IPS-NIHi11 (cell line): ENCODE results near the gene SPAG16.
A peak's percentile ranks its signal among the peaks of the same experiment; 100 is the strongest.
"Not testable (repeated sequence)": the region's sequence is repeated elsewhere in the genome, so short reads cannot be mapped to it uniquely, and the experiment has no call there.

Experiments used
- DNase-seq: peaks from one replicate; pipeline ENCODE4 v3.0.0; 2012; ENCODE audit warnings: mixed read lengths, low spot score

Gene SPAG16

GRCh38 chr2:213691351-213691750 lies 407.1 kb downstream of the SPAG16 start:
- no peak for DNase-seq

GRCh38 chr2:213696442-213696841 lies 412.2 kb downstream of the SPAG16 start:
- DNase-seq = no peak

GRCh38 chr2:213701365-213701764 lies 417.1 kb downstream of the SPAG16 start:
- DNase-seq = not testable (repeated sequence)

- no peak for DNase-seq
Observed at GRCh38 chr2:213703406-213704098, 419.3 kb downstream of the SPAG16 start.

GRCh38 chr2:213710164-213710563 lies 425.9 kb downstream of the SPAG16 start:
- DNase-seq = no peak

GRCh38 chr2:213718411-213718810 lies 434.1 kb downstream of the SPAG16 start:
- not testable (repeated sequence) for DNase-seq

GRCh38 chr2:213722565-213722964 lies 438.3 kb downstream of the SPAG16 start:
- no peak for DNase-seq

- no peak for DNase-seq
Observed at GRCh38 chr2:213723041-213723560, 438.8 kb downstream of the SPAG16 start.

DNA sequence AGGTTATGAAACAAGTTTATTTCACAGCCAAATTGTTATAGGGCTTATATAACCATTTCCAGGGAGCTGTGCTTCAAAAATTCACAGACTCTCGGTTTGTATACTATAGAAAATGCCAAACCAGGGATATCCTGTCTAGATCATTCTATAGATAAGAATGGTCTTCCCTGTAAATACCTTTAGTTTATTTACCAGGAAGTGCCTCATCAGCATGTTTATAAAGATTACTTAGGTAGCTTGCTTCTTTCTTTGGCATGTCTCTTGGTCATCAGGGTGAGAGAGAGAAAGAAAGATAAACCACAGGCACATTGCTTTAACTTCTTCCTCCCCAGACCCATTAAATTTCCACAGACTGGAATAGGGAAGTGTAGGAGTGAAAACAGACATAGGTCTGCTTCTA lies 439.4 kb downstream of the SPAG16 start:
- no peak for DNase-seq

DNA sequence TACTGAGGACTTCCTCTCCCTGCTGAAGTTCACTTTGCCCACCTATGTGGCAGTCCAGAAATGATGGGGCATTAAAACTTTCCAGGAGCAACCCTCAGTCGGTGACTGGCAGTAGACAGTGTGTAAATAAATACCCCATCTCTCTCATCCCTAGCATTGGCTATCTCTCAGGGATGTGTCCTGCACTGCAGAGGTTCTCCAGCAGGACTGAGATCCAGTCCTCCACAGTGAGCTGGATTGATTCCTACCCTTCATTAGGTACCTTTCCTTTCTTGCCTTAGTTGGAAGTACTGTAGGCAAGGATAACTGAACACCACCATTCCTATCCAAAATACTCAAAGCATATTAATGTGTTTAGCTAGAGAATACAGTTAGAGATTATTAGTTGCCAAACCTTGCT lies 441.8 kb downstream of the SPAG16 start:
- no peak for DNase-seq

DNA sequence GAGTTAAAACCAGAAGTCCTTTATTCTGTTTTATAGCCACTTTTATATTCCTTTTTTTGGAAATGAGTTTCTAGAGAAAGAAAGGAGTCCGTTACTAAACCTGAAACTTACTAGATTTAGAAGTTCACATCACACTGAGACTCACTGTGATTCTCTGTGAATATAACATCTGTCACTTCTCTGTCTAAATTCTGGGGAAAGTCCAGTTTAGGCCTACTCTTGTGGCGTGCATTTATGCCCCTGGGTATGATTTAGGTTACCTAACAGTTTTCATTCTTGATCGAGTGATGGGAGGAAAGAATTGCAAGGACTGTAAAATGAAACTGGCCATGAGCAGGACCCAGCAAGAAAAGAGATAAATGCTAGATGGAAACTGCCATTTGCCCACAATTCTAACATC lies 449.6 kb downstream of the SPAG16 start:
- DNase-seq = no peak

DNA sequence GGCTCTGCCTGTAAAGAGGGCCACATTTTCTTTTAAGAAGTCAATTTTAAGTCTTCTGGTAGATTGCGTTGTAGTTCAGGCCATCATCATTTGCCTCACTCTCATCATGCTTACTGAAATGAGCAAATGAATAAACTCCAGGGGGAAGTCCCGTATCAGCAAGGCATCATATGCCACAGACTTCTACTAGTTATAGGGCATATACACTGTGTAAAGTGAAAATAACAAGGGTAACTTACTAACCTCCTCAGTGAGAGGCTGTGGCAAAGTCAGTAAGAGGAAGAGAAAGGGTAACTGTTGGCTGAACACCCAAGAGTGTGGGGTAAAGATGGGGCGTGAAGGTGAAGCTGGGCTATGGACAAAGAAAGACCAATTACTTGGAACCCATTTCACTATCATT lies 456.2 kb downstream of the SPAG16 start:
- DNase-seq = no peak

DNA sequence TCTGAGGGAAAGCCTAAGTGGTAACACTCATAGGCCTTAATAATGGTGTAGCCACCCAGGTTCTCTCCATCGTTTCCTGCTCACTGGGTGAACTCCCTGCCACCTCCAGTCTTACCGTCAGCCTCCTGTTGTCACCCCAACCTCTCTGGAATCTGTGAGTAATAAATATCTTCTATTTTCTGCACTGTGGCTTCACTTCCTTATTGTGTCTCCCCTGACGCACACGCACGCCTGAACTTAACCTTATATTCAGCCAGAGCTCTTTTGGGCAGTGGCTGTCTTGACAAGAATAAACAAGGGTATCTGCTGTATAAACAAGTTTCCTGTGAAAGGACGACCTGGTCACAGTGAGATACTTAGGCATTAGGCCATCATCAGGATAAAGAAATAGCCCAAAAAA lies 467.2 kb downstream of the SPAG16 start:
- DNase-seq = no peak

DNA sequence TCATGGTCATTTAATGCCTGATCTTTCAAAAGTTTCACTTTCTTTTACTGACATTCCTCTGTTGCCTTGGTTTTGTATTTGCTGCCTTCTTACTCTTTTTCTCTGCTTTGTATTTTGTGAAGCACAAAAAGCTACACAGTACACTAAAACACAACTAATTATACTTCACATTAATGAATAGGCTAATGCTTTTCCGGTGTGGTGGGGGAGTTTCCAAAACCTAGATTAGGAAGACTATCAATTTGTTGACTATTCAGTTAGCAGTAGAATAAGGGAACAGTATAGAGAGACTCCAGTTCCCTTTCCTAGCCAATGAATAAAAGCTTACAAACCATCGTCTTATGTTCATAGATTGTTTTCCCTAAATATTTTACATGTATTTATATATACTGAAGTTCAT lies 468.3 kb downstream of the SPAG16 start:
- no peak for DNase-seq

DNA sequence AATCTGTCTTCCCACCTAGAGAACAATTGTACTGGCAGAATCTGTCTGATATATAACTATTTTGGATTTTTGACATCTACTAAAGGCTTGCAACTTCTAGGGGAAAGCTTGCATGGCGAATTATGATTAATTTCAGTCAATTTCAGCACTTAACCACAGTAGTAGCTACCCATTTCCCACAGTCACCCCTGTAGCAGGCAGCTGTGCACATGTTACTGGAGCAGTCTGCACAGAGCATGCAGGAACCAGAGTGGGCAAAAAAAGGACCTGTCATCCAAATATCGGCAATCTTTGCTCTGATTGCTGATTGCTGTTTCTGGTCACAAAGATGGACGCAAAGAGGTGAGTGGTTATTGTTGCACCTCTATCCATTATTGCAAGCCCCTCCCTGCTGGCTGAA lies 473.3 kb downstream of the SPAG16 start:
- DNase-seq = no peak

DNA sequence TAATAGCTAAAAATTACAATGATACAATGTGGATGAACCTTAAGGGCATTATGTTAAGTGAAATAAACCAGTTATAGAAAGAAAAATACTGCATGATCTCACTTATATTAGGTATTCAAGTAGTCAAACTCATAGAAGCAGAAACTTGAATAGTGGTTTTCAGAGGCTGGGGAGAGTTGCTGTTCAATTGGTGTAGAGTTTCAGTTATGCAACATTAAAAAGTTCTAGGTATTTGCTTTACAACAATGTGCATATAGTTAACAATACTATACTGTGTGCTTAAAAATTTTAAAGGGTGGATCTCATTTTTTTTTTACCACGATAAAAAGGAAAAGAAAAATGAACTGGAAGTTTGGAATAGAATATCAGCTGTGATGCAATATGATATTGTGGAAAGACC lies 479.1 kb downstream of the SPAG16 start:
- no peak for DNase-seq

- no peak for DNase-seq
Observed at GRCh38 chr2:213763963-213764362, 479.7 kb downstream of the SPAG16 start.

DNA sequence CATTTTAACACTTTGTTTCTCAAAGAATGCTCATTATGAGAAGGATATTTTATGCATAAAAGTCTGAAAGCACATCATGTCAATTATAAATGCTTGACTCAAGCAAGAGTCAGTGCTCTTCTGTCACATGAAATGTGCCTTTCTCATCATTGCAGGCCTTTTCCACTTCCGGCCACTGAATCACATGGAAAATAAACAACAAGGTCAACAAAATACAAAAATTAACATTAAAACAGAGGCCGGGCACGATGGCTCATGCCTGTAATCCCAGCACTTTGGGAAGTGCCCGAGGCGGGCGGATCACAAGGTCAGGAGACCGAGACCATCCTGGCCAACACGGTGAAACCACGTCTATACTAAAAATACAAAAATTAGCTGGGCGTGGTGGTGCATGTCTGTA lies 480.6 kb downstream of the SPAG16 start:
- DNase-seq = no peak

- DNase-seq = no peak
Observed at GRCh38 chr2:213766062-213766461, 481.8 kb downstream of the SPAG16 start.

GRCh38 chr2:213766465-213766901 lies 482.2 kb downstream of the SPAG16 start:
- DNase-seq = no peak

DNA sequence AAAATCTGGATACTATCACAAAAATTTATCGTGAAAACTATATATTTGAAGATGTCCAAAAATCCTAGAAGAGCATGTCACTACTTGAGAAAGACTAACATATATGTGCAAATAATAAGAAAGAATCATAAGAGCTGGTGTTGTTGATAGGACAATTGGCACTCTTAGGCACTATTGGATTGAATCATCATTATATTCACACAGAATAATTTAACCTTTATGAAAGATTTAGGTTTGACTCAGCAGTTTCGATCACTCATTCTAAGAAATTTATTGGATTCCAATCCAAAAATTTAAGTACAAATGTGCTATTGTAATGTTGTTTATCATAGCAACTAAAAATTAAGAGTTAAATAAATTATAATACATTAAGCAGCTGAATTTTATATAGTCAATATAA lies 503.6 kb downstream of the SPAG16 start:
- no peak for DNase-seq

DNA sequence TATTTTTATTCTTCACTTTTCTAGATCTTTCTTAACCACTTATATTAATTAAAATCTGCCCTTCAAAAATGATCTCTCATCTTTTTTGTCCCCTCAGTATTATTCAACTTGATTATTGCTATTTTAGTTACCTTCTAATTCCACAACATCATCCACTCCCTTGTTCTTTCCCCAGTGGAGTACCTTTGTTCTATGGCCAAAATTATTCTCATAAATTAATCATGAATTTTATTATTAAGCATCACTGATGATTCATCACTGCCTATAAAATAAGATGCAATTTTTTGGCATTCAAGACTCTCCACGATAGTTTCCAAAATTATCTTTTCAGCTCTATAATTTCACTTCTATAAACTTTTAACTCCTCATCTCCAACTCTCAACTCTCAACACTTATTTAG lies 505.7 kb downstream of the SPAG16 start:
- no peak for DNase-seq

DNA sequence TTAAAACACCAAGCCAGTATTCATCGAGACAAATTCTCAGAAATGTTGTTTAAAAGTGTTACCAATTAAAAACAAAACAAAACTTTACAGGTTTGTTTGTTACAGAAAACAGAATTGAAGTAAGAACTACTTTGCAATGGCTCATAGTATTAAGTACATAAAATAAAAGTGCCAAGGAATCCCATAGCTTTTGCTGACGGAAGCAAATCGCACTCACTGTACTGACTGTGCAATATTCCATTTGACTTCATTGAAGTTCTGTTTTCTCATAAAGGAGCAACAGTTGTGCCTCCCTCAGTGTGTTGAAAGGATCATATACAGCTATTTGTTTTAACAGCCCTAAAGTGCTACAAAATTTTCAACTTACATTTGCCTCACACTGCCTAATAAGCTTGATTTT lies 507.8 kb downstream of the SPAG16 start:
- DNase-seq = no peak

GRCh38 chr2:213806125-213806726 lies 522.0 kb downstream of the SPAG16 start:
- peak; percentile 7 for DNase-seq
